Epithelial cell of proximal tubule (primary cell): Measurements from ENCODE around the gene HOXA6. TPM values are rescaled to one million over a fixed set of nuclear protein-coding genes. Genes with fewer than 3 reads are reported as not detected.

Source experiments
- DNase-seq: peaks from one replicate; pipeline ENCODE4 v3.0.0-alpha.2; 2011; ENCODE audit warnings: low read depth
- H3K4me3 ChIP-seq: 2 replicates; pipeline ENCODE4 v1.5.1; 2011; ENCODE audit warnings: low read depth, mild to moderate bottlenecking, low read length
- total RNA-seq: library from RNA; depleted of rRNA; stranded (reverse); fragments of >200 nt; gene quantifications from 2 replicates; pipeline ENCODE4 v1.2.3, GENCODE V29; 2015
- TF ChIP-seq, protein P1 (sequence below): conservative IDR thresholded peaks from 2 replicates; pipeline ENCODE4 v1.5.1; 2012; ENCODE audit warnings: low read depth, mild to moderate bottlenecking, low read length

Gene HOXA6
- total RNA-seq, 1 donor from 2014 or later, result 5.7 TPM

DNA sequence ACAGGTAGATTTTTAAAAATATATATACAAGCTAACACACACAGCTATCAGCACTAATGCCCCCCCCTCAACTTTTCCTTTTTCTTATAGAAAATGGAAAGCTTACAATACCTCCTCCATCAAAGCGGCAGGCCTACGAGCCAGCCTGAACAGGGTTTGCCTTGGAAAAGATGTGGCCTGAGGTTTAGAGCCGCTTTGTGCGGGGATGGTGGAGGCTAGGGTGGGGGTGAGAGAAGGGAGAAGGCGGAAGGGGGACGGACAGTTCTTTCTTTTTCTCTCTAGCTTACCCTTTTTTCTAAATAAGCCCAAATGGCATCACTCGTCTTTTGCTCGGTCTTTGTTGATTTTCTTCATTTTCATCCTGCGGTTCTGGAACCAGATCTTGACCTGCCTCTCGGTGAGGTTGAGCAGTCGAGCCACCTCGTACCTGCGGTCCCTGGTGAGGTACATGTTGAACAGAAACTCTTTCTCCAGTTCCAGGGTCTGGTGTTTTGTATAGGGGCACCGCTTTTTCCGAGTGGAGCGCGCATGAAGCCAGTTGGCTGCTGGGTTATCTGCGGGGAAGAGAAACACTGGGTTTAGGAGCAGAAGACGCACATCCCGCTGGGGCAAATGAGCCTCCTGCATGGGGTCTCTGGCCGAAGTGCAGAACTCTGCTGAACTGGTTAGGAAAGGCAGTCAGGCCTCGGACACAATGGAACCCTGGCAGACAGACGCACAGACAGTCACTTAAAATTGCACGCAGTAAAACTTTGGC, 15.9 kb upstream of the HOXA6 start:
- H3K4me3 ChIP-seq, result peak overlapping the region; percentile 74
- TF ChIP-seq, protein P1, sequence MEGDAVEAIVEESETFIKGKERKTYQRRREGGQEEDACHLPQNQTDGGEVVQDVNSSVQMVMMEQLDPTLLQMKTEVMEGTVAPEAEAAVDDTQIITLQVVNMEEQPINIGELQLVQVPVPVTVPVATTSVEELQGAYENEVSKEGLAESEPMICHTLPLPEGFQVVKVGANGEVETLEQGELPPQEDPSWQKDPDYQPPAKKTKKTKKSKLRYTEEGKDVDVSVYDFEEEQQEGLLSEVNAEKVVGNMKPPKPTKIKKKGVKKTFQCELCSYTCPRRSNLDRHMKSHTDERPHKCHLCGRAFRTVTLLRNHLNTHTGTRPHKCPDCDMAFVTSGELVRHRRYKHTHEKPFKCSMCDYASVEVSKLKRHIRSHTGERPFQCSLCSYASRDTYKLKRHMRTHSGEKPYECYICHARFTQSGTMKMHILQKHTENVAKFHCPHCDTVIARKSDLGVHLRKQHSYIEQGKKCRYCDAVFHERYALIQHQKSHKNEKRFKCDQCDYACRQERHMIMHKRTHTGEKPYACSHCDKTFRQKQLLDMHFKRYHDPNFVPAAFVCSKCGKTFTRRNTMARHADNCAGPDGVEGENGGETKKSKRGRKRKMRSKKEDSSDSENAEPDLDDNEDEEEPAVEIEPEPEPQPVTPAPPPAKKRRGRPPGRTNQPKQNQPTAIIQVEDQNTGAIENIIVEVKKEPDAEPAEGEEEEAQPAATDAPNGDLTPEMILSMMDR, result no peak
- DNase-seq, result no peak

DNA sequence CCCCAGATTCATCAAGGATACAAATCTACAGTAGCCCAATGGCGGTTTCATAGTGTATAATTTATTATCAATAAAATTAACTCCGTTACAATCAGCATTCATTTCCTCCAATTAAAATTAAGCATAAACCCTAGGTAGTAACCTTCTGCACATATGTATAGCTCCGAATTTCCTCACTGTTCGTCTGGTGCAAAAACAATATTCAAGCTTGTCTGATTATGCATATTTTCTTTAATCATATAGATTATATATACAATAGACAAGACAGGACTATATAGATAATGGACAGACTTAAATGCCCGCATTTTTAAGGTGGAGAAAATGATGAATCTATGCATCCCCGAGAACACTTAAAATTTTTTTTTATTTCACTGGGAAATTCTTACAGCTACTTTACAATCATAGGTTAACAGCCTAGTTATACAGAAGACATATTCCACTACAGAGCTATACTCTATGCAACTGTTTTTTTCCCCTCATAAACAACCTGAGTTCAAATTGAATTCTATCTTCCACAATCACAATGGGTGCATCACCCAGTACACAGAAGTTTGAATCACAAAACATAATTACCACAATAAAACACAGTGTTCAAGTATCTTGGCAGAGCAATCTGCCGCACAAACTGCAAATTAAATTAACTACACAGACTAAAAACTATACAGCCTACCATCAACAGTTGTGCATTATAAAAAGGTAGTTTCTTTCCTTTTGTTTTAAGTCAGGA, 15.2 kb upstream of the HOXA6 start:
- TF ChIP-seq, protein P1, result no peak
- no peak for DNase-seq
- H3K4me3 ChIP-seq, result peak overlapping the region; percentile 74

DNA sequence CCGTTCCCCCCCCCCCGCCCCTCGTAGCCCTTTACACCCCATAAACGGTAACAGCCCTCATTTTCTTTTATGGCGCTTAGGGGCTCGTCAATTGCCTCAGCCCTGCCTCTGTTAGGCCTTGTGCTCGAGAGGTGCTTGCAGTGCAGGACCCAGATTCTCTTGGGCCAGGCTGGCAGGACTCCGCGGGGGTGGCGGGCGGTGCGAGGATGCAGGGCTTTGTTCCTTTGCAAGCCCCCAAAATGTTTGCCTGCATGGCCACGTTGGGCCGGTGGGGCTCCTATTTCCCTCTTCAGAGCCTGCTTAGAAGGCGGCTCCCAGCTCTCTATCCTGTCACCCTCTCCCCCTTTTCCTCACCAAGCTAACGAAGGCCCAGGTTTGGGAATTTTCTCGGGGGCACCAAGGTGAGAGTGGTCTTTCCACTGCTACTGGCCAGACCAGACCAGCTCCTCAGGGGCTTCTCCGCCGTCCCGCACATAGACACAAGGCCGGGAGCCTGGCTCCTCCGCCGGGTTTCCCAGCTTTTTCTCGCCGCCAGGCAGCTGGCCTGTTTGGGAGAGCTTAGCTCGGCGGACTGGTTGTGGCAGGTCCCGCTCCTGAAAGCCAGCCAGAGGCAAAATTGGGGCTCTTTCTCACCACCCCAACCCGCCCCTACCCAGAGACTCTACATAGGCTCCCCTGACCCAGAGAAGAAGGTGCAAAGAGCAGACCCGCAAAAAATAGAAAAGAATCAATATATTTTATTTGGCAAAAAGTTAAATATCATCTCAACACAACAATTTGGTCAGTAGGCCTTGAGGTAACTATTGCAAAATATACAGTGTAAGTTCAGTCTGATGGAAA, 14.4 kb upstream of the HOXA6 start:
- peak overlapping the region; percentile 74 for H3K4me3 ChIP-seq
- TF ChIP-seq, protein P1, result no peak
- DNase-seq, result no peak

DNA sequence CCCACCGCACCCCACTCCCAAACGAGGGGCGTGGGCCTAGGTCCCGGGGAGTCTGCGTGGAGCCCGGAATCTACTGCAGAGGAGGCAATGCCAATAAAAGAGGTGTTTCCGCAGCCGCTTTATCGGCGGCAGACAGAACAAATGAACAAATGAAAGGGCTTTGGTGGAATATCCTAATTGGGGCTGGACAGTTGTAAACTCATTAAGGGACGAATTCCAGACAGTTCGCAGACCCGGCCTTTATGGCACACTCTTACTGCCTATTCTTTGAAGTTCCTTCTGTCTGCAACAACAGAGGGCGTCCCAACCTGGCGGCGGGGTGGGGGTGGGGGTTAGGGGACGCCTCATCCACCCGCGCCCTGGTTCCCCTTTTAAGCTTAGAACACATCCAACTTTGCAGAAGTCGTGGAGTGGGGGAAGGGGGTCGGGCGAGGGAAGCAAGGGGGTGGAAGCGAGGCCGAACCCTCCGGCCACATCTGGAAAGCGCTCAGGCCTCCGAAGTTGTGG, 13.7 kb upstream of the HOXA6 start:
- TF ChIP-seq, protein P1, result no peak
- no peak for DNase-seq
- H3K4me3 ChIP-seq, result peak overlapping the region; percentile 74

DNA sequence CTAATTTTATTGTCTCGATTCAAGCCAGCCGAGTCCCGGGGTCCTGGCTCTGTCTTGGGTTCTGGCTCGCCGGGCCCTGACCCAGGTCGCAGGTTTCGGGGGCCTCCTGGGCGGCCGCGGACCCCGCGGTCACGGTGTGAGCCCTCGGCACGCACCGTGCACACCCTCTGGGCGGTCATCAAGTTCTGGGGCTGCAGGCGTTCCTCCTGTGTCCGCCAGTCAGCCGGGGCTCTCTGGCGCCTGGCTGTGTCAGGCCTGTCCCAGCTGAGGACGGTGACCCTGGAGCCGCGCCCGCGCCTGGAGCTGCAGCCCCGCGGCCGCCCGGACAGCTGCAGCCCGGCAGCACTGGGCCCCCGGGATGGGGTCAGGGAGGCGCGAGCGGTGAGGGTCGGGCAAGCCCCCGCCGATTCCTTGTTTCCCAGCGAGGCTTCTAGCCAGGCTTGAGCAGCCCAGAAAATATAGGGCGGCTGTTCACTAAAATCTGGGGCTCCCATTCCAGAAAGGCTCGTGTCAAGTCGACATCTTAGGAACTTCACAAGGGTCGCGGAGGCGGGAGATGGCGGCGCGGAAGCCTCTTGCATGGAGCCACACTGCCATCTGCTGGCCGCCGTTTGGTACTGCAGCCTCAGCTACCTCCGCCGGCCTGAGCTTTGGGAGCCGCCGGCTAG, 13.1 kb upstream of the HOXA6 start:
- H3K4me3 ChIP-seq, result peak overlapping the region; percentile 74
- no peak for DNase-seq

DNA sequence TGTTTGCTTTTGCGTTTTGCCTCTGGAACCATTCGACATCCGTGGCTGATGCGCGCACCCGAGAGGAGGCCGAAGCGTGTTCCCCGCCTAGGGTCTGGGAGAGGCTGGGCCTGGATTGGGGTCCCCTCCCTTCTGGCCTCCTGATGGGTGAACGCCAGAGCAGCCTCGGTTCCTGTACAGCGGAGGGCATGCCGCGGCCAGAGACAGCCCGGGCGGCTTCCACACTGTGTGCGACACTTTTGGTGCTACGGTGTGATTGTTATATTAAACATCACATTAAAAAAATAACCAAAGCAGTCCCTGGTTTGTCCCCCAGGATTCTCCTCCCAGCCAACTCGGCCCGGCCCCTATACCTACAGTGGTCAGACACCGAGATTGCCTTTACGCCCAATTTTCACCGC, 12.6 kb upstream of the HOXA6 start:
- DNase-seq, result no peak
- peak overlapping the region; percentile 74 for H3K4me3 ChIP-seq
- TF ChIP-seq, protein P1, result no peak

More for the DNA sequence above, 13.1 kb upstream of the HOXA6 start:
- TF ChIP-seq, protein P1, result peak; percentile 88
